Measurements from ENCODE around the gene KCNQ4. TPM values are rescaled to one million over a fixed set of nuclear protein-coding genes. Genes with fewer than 3 reads are reported as not detected.

Gene KCNQ4
- total and polyA plus RNA-seq, 2 of the 13 experiments (the other 11 are each of a cell fraction or from before 2014, with no cell fraction given), result 0.02 to 0.09 TPM

- TF ChIP-seq KIAA2018 (CRISPR knock-in tag; IDR thresholded peaks at IDR 0.05; ENCODE audit: borderline replicate concordance), result no peak
- TF ChIP-seq PHF21A (CRISPR knock-in tag; IDR thresholded peaks at IDR 0.05), result no peak
- no peak for TF ChIP-seq ZNF256 (CRISPR knock-in tag; conservative IDR thresholded peaks at IDR 0.05)
Observed at GRCh38 chr1:40784141-40784770, 669 bp downstream of the KCNQ4 start (continued).

DNA sequence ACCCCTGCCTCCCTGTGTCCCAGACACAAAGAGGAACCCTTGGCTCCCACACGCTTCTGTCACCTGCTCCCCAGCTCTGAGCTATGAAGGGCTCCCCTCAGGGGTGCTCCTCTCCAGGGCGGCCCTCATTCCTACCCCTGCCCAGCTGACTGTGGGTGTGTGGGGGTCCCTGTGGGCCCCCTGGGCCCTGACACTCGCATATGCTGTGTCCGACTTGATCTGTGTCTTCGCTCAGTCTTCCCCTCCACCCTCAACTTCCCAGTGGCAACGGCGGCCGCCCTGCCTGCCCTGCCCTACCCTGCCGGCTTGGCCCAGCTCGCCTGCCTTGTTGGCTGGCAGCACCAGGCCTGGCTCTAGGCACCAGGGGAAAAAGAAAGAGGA is 1.2 kb downstream of the KCNQ4 start:
- in situ Hi-C loops (cut with HindIII; ENCODE audit: extremely low pct_ligation_motif_present, low pct_unique_long_range_greater_than_20kb) (no loop called here), intact Hi-C loops (cut with micrococcal nuclease; ENCODE audit: unreplicated experiment) (loop anchor here (10.0 kb wide), 1 partner anchor 170 kb away; no protein-coding TSS in a partner anchor)
- Histone ChIP-seq H2AFZ (ENCODE audit: low read length) (no peak overlapping the region), H3K36me3 (replicated peaks in 1 of 2; ENCODE audit: control insufficient read depth in 1 of 2, insufficient read depth in 2 of 2, low read length in 2 of 2) (no peaks in the 10 kb centered on the region), H3K4me1 (ENCODE audit: insufficient read depth, low read length) (peaks cover 60% of the 10 kb centered on the region), H3K27ac (ENCODE audit: extremely low read length, insufficient read depth, low read length) (no peak overlapping the region), H3K9ac (ENCODE audit: insufficient read depth, low read depth, low read length) (no peak overlapping the region), H3K4me2 (ENCODE audit: low read depth, low read length) (no peak overlapping the region), H3K27me3 (ENCODE audit: control insufficient read depth in 1 of 2, insufficient read depth in 2 of 2, low read length in 2 of 2) (peaks cover 1 to 5% of the 10 kb centered on the region in 2 experiments; a peak in 2 of 5 replicates), H3K9me3 (ENCODE audit: low read length) (no peaks in the 10 kb centered on the region), H3K79me2 (ENCODE audit: insufficient read depth, low read length) (no peaks in the 10 kb centered on the region), H4K20me1 (ENCODE audit: insufficient read depth, low read length) (no peaks in the 10 kb centered on the region), H3K4me3 (replicated peaks in 1 of 3; ENCODE audit: insufficient read depth in 1 of 3, low read depth in 2 of 3, low read length in 3 of 3) (no peak overlapping the region)
- FAIRE-seq (no peak), DNase-seq (ENCODE audit: low spot score) (no peak), ATAC-seq (no peak)
- BruUV-seq (replicated peaks), result no TSS peak
- ChIA-PET CTCF (ENCODE audit: low intra/inter-chr PET ratio, low total read pairs) (no interaction called here), POLR2A (no interaction called here)
- TF ChIP-seq HDAC2 (CRISPR knock-in tag; IDR thresholded peaks at IDR 0.05) (no peak), ZNF460 (CRISPR knock-in tag; IDR thresholded peaks at IDR 0.05; ENCODE audit: borderline replicate concordance) (no peak), SNAPC5 (CRISPR knock-in tag; IDR thresholded peaks at IDR 0.05; ENCODE audit: borderline replicate concordance) (no peak), ATRX (CRISPR knock-in tag; IDR thresholded peaks at IDR 0.05; ENCODE audit: borderline replicate concordance) (no peak)
- 48% methylated on average over 10 of the region's 10 CpGs for WGBS (ENCODE audit: low lambda C conversion rate)

All from HepG2 (cell line).